RWPE2 (cell line): ENCODE results near the gene LGSN.
"Not testable (repeated sequence)": the region's sequence is repeated elsewhere in the genome, so short reads cannot be mapped to it uniquely, and the experiment has no call there.

Experiments used
- ATAC-seq: fragments of 200-7000 bp; cut with Tn5 transposase; 3 replicates; pipeline ENCODE4 v1.9.1; 2021; ENCODE audit warnings: low read depth
- DNase-seq: peaks from one replicate; pipeline ENCODE4 v3.0.0-alpha.2; 2020; ENCODE audit warnings: low spot score
- H3K27ac ChIP-seq: fragments of 450-650 bp; 2 replicates; pipeline ENCODE4 v1.5.1; 2017; ENCODE audit warnings: mild to moderate bottlenecking; ENCODE audit not compliant: poor library complexity, severe bottlenecking
- H3K27me3 ChIP-seq: fragments of 250-450 bp; sonication (Bioruptor Pico); 2 replicates; pipeline ENCODE4 v1.5.1; 2021; ENCODE audit warnings: mild to moderate bottlenecking, moderate library complexity; ENCODE audit not compliant: insufficient read depth, poor library complexity, severe bottlenecking
- H3K36me3 ChIP-seq: fragments of 250-450 bp; sonication (Bioruptor Pico); 2 replicates; pipeline ENCODE4 v1.5.1; 2020; ENCODE audit warnings: low read depth, mild to moderate bottlenecking, moderate library complexity
- H3K4me1 ChIP-seq: fragments of 250-450 bp; sonication (Bioruptor Pico); 2 replicates; pipeline ENCODE4 v1.5.1; 2021; ENCODE audit warnings: mild to moderate bottlenecking, moderate library complexity; ENCODE audit not compliant: insufficient read depth, poor library complexity, severe bottlenecking
- H3K4me3 ChIP-seq: fragments of 250-450 bp; sonication (Bioruptor Pico); 2 replicates; pipeline ENCODE4 v1.5.1; 2021; ENCODE audit warnings: mild to moderate bottlenecking, moderate library complexity; ENCODE audit not compliant: severe bottlenecking
- H3K9me3 ChIP-seq: fragments of 250-450 bp; sonication (Bioruptor Pico); 2 replicates; pipeline ENCODE4 v1.5.1; 2021; ENCODE audit warnings: mild to moderate bottlenecking, moderate library complexity; ENCODE audit not compliant: severe bottlenecking
- TF ChIP-seq, protein P1 (sequence below): fragments of 450-650 bp; IDR thresholded peaks from one replicate; pipeline ENCODE4 v1.5.1; 2017; ENCODE audit warnings: mild to moderate bottlenecking, moderate library complexity; ENCODE audit not compliant: poor library complexity, severe bottlenecking

Gene LGSN

DNA sequence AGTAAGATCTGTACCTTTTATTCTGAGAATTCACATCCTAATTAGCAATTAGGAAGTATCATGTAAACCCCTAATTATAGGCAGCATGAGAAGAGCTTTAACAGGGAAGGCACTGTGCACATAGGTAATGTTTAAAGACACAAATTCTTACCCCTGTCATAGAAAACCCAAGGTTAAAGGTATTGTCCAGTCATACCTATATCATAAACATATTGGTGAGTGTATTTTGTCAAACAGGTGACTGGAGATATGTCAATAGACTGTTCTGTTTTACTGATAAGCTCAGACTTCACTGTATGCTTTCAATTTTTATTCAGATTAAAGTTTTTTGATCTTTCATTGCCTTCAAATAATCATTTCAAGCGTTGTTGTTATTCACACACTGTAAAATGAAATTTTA lies 43.8 kb downstream of the LGSN start:
- Histone ChIP-seq H3K4me1 (no peaks in the 10 kb centered on the region), H3K9me3 (no peaks in the 10 kb centered on the region), H3K36me3 (no peaks in the 10 kb centered on the region), H3K4me3 (no peak overlapping the region), H3K27me3 (peaks cover 10% of the 10 kb centered on the region), H3K27ac (no peak overlapping the region)
- ATAC-seq, result no peak
- TF ChIP-seq, protein P1, sequence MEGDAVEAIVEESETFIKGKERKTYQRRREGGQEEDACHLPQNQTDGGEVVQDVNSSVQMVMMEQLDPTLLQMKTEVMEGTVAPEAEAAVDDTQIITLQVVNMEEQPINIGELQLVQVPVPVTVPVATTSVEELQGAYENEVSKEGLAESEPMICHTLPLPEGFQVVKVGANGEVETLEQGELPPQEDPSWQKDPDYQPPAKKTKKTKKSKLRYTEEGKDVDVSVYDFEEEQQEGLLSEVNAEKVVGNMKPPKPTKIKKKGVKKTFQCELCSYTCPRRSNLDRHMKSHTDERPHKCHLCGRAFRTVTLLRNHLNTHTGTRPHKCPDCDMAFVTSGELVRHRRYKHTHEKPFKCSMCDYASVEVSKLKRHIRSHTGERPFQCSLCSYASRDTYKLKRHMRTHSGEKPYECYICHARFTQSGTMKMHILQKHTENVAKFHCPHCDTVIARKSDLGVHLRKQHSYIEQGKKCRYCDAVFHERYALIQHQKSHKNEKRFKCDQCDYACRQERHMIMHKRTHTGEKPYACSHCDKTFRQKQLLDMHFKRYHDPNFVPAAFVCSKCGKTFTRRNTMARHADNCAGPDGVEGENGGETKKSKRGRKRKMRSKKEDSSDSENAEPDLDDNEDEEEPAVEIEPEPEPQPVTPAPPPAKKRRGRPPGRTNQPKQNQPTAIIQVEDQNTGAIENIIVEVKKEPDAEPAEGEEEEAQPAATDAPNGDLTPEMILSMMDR, result no peak
- no peak for DNase-seq

DNA sequence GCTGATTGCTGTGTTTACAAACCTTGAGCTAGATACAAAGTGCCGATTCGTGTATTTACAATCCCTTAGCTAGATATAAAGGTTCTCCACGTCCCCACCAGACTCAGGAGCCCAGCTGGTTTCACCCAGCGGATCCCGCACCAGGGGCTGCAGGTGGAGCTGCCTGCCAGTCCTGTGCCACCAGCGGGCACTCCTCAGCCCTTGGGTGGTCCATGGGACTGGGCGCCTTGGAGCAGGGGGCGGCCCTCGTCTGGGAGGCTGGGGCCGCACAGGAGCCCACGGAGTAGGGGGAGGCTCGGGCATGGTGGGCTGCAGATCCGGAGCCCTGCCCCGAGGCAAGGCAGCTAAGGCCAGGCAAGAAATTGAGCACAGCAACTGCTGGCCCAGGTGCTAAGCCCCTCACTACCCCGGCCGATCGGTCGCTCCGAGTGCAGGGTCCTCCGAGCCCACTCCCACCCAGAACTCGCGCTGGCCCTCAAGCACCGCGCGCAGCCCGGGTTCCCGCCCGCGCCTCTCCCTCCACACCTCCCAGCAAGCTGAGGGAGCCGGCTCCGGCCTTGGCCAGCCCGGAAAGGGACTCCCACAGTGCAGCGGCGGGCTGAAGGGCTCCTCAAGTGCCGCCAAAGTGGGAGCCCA lies 44.9 kb downstream of the LGSN start:
- not testable (repeated sequence) for H3K27ac ChIP-seq, H3K4me1 ChIP-seq, ATAC-seq, H3K4me3 ChIP-seq, DNase-seq, H3K9me3 ChIP-seq, H3K36me3 ChIP-seq
- peaks cover 10% of the 10 kb centered on the region for H3K27me3 ChIP-seq

DNA sequence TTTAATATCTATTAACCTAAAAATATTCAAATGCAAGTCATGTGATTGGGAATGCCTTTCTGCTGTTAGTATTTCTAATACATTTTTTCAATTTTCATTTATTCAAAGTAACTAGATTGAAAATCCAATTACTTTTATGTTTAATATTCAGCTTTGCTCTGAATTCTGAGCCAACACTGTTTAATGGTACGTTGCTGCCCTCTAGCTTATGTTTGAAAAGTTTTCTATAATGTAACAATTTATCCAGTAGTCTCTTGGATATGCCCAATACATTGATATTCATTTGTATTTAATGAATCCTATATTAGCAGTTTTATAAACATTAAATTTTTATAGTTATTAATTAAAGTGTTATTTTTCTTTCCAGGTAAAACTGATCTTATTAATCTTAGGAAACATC lies 47.4 kb downstream of the LGSN start:
- ATAC-seq (peak; percentile 57; the same call in 1 of the 3 replicates), DNase-seq (no peak)
- no peaks in the 10 kb centered on the region for H3K4me1 ChIP-seq

DNA sequence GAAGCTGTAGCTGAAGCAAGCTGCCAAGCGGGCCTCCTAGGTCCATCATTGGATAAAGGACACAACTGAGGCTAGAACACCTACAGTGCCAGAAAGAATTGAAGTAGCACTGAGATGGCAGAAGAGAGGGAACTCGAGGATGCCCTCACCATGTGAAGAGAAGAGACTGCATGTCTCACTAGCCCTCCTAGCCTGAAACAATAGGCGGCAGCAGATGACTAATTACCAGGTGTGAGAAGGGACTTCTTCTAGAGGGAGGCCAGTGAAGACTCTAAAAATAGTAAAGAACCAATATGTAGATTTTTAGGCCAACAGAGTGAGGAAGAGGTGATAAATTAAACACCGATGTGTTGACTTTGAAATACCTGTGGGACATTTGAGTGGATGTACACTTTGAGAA lies 50.3 kb downstream of the LGSN start:
- TF ChIP-seq, protein P1, result no peak
- Histone ChIP-seq H3K36me3 (no peaks in the 10 kb centered on the region), H3K27ac (no peak overlapping the region), H3K9me3 (no peaks in the 10 kb centered on the region), H3K4me3 (no peak overlapping the region), H3K4me1 (no peaks in the 10 kb centered on the region), H3K27me3 (peaks cover 7% of the 10 kb centered on the region)
- no peak for DNase-seq
- 0 out of 3 replicates have a peak, but pooled peaks have one; percentile 33 for ATAC-seq

More for the DNA sequence above, 47.4 kb downstream of the LGSN start:
- Histone ChIP-seq H3K4me3 (no peak overlapping the region), H3K9me3 (no peaks in the 10 kb centered on the region), H3K36me3 (no peaks in the 10 kb centered on the region), H3K27me3 (peaks cover 10% of the 10 kb centered on the region), H3K27ac (no peak overlapping the region)
- TF ChIP-seq, protein P1, result peak; percentile 73

DNA sequence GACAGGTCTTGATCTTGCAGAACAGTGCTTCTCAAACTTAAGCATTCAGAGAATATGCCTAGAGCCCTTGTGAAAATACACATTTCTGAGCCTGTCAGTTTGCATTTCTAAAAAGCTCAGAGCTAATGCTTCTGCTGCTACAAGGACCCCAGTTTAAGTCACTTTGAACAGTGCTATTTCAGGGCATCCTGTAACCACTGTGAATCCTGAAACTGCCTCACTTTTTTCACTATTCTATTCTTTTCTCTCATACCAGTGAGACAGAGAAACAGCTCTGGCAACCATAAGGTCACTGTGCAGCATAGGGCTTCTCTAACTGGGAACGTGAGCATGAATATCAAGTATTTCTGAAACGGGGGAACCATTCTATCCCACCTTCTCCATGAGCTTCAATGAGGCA lies 51.2 kb downstream of the LGSN start:
- Histone ChIP-seq H3K4me1 (no peaks in the 10 kb centered on the region), H3K27ac (no peak overlapping the region), H3K9me3 (no peaks in the 10 kb centered on the region), H3K36me3 (no peaks in the 10 kb centered on the region), H3K4me3 (no peak overlapping the region), H3K27me3 (peaks cover 7% of the 10 kb centered on the region)
- ATAC-seq (no peak), DNase-seq (no peak)
- TF ChIP-seq, protein P1, result no peak
